Fibroblast of peridontal ligament (primary cell): ENCODE data around the gene LMOD3.

Experiments
- DNase-seq: peaks from one replicate; pipeline ENCODE4 v3.0.0-alpha.2; 2010; ENCODE audit errors: extremely low read depth

Gene LMOD3

DNA sequence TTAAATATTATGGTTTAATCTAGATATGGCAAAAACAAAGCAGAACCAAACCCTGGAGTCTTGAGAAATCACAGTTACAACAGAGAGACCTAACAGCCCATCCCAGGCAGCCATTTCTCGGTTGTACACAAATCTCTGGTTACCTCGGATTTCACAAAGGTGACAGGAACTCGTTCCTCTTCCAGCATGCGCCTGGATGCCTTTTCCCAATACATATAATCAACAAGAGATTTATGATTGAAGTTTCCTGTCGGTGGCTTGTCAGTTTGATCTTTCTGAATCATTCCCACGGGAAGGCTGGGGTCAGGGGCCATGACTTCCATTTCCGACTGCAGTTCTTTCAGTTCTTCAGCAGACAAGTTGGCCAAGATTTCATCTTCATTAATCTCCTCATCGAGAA, 445 bp downstream of the LMOD3 start:
- no peak for DNase-seq

DNA sequence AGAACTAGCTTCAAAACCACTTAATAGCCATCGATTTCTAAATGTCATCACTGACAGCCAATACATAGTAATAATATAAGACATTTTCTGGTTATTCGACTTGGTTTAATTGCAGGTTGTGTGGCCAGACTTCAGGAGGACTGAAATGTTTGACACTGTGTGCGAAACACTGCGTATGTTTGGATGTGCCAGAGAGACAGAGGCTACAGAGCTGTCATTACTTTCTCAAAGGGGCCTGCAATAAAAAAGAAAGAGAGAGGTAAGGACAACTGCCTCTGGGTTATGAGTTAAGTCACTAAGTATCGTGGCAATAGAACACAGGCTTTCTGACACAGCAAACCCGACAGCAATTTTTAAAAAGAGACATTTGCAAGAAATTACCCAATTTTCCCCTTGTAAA, 882 bp downstream of the LMOD3 start:
- DNase-seq, result no peak

DNA sequence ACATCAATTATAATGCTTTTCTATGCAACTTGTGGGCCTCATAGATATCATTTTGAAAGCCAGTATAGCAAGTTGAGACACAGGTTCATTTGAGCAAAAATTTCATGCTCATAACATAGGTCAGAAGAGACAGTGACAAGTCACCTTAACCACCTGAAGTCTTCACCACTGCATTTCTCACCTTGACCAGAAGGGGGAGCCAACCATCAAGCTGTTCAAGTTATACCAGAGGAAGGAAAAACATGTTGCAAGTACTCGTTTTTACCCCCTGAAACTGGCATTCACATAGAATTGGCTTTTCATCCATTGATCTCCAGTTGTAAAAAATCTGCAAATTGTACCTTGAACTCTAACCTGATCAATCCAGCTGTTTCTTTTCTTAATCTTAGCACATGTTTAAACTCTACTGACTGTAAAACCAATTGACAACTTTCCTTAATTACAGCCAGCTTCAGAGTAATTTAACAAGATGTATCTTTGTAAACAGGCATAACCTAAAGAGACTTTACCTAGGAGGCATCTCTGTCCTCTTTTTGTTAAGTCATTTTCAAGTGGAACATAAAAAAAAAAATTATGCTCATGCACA, 1.4 kb downstream of the LMOD3 start:
- DNase-seq, result peak; percentile 81

DNA sequence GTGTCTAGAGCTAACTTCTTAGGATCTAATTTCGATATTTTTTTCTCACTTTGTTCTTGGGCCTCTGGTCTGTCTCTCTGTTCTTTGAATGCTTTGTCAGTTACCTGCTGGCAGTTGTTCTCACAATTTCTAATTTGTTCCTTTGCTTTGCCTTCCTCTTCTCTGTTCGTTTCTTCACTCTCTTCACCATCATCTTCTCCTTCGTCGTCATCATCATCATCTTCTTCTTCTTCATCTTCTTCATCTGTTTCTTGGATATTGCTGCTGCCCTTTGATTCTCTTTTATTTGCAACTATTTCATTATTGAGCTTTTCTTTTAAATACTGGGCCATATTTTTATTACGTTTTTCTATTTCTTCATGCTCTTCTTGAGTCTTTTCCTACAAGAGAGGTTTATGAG, 2.7 kb downstream of the LMOD3 start:
- no peak for DNase-seq

DNA sequence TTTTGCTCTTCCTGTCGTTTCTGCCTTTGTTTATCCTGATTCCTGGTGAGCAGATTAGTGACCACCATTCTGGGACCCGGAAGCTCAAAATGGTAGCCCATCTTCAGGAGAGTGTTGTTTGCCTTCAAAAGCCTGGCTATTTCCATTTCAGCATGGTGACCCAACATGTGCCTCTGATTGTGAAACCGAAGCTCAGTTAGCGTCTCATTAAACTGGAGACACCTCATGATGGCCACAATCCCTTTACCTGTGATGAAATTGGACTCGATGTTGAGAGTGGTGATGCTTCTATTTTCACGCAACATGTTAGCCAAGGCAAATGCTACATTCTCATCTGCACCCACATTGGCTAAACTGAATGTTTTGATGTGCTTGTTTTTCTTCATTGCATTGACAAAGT, 3.3 kb downstream of the LMOD3 start:
- no peak for DNase-seq

DNA sequence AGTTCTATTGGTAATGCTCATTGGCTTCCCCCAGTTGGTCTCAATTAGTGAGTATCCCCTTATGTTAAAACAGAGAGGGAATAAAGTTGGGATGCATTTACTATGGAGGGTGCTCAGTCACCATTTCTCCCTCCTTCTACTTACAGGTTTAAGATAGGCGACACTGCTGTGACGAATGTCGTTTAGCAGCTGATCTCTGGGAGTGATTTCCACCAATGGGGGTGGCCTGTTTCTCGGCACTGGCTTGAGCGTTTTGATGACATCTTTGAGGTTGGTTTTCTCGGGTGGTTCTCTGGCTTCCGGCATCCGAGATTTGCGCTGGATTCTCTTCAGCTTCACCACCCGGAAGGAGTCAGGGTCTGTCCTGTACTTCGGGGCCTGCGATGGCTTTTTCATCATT, 3.8 kb downstream of the LMOD3 start:
- DNase-seq, result no peak

DNA sequence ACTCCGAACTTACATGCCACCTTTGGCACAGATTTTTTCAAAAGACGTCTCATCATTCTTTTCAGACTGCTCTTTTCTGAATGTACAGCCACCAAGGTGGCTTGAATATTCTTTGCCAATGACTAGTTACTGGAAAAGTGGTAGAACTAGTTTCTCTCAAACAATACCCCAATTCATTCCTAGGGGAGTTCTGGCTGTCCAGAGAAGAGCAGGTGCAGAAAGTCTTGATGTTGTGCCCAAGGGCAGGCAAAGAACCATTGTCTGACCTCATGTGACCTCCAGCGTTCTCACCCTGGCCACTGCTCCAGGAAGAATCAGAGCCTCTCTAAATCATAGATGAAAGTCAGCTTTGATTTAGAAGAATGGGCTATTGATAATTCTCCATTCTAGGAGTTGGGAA, 5.5 kb downstream of the LMOD3 start:
- DNase-seq, result no peak

DNA sequence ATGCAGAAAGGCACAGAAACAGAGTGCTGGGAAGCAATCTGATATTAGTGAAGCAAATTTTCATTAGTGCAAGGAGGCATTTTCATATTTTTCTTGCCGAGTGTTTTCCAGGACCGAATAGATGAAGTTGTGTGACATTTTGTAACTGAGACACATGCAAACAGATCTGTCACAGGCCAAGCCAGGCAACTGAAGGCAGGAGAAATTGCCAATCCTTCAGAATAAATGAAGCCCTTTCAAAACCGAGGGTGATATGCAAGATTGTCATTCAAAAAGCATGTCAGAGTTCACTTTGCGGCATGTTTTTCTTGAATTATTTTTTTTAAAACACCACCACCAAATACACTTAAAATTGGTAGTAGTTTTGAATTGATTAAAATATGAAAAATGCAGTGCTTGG, 6.2 kb downstream of the LMOD3 start:
- DNase-seq, result no peak

DNA sequence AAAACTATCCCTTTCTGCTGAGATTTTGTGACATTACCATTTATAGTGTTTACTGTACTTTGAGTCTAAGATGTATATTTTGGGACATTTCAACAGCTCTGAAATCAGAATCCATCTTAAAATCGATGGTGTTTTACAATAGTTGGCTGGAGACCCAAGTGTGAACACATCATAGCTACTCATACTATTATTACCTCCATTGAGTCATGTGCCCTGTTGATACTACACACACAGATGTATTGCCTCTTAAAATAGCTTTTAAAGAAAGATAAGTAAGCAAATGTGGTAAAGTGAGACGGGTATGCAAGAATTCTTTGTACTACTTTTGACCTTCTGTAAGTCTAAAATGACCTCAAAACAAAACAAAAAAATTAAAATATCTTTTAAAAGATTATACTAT, 6.7 kb downstream of the LMOD3 start:
- peak; percentile 65 for DNase-seq

DNA sequence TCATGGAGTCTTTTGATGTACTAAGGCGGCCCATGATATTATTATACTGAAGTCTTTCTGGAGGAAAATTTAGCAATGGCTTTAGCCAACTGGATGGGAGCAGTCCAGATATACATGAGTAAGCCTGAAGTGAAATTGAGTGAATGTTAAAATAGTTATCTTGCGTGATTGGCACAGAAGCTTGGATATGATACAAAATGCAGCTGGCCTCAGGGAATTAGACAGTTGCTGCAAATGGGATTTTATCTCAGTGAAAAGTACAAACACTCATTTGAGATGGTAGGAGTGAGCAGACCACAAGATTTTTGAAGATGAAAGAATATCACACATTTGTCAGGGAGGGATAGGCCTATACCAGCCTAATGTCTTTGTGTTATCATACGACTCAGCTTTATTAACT, 8.9 kb downstream of the LMOD3 start:
- peak; percentile 72 for DNase-seq

DNA sequence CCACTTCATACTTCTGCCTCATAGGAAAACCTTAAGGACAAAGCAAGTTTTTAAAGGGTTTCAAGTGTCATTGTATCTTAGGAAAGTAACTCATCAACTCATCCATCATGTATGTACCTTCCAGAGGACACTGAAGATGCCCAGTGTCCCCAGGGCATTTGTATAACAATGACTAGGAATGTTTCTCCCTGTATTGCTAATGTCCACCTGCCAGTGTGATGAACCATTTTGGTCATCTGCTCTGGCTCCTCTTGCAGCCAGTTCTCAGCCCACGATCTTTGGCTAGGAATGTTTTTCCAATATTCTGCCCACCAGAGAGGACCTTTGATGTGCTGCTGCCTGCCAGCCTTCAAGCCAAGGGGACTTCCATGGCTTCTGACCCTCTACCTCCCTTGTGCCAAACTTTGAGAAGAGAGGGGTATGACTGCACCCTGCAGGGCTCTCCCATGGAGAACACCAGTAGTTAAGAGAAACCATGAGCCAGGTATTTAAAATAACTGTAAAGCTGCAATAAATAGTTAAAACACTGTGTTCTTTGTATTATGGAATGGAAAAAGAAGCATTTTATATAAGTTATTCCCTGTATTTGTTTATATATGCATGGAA, 11.4 kb downstream of the LMOD3 start:
- no peak for DNase-seq

DNA sequence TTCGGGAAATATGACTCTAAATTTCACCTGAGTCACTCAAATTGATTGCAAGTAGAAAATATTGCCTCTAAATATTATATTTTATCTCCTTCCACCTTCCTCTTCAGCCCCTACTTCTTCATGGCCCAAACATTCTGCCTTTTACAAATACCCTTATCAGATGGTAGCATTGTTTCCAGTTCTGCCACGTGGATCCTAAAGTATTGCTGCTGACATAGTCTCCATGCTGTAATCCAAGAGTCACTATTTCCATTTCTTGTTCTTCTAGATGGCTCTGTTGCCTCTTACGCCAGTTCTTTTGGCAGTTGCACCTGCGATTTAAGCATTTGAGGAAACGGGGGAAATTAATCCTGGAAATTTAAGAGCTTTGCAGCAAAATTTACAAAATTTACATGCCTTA, 13.6 kb downstream of the LMOD3 start:
- no peak for DNase-seq

DNA sequence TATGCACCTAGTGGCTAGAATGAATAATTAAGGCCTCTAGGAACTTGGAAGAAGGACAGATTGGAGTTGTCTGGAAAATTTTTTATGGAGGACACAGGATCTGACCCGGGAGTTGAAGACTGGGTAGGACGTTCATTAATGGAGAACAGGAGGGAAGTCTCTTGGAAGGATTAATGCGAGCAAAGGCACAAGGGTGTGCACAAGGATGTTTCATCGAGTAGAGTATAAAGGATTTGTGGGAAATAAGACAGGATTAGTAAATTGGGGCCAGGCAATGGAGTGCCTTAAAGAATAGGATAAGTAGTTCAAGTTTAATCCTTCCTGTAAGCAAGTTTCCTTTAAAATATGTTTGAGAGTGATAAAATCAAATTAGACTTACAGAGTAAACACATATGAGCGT, 14.6 kb downstream of the LMOD3 start:
- no peak for DNase-seq

DNA sequence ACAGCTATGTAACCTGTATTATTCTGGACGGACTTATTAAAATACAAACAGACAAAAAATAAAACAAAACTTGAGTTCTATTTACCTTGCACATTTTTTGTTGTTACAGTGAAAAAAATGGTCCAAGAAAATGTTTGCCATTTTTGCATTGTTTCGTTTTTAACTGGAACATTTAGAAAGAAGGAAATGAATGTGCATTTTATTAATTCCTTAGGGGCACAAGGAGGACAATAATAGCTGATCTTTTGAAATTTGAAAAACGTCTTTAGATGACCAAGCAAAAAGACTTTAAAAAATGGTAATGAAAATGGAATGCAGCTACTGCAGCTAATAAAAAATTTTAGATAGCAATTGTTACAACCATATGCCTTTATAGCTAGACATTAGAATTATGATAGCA, 17.1 kb downstream of the LMOD3 start:
- no peak for DNase-seq

DNA sequence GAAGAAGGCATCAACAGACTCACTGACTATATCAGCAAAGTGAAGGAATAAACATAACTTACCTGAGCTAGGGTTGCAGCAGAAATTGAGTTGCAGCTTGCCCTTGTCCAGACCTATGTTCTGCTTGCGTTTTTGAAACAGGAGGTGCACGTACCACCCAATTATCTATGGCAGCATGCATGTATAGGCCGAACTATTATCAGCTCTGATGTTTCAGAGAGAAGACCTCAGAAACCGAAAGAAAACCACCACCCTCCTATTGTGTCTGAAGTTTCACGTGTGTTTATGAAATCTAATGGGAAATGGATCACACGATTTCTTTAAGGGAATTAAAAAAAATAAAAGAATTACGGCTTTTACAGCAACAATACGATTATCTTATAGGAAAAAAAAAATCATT, 17.8 kb downstream of the LMOD3 start:
- no peak for DNase-seq

DNA sequence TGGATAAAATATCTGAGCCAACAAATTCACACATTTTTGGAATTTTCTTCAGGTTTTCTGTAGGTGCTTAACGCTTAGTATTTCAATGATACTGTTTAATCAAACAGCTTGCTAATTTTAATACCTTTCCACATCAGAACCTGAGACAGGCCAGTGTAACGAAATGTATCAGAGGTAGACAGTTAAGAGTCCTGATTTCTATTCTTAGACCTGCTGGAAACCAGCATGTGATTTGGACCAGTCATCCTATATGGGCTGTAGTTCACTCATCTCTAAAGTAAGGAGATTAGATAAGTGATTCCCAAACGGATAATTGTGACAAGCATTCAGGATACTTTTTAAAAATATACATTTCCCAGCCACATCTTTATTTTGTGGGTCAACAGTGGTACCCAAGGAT, 19.3 kb downstream of the LMOD3 start:
- no peak for DNase-seq

DNA sequence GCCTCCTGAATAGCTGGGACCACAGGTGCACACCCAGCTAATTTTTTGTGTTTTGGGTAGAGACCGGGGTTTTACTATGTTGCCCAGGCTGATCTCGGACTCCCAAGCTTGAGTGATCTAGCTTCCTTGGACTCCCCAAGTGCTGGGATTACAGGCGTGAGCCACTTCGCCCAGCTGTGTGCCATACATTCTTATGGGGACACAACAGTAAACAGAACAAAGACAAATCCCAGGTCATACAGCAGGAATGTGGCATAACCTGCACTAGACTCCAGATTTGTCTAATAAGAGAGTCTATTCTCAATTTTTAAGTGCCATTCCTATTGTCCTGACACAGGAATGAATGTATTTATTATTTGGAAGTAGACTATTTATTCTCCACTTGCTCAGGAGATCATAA, 20.0 kb downstream of the LMOD3 start:
- no peak for DNase-seq

DNA sequence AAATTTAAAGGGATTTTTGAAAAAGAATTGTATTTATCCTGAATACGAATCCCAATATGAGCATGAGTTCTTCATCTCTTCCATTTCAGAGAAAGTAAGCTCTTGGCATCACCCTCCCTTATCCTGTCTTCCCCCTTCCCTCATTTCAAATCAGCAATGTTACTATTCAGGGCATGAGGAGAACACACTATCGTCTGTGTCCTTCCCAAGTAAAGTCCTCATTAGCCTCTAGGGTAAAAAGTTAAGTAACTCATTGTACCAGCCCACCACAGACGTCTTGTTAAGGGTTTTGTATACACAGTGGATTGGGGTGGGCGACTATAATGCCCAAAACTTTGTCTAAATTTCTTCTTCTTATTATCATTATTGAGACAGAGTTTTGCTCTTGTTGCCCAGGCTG, 22.8 kb downstream of the LMOD3 start:
- DNase-seq, result no peak

DNA sequence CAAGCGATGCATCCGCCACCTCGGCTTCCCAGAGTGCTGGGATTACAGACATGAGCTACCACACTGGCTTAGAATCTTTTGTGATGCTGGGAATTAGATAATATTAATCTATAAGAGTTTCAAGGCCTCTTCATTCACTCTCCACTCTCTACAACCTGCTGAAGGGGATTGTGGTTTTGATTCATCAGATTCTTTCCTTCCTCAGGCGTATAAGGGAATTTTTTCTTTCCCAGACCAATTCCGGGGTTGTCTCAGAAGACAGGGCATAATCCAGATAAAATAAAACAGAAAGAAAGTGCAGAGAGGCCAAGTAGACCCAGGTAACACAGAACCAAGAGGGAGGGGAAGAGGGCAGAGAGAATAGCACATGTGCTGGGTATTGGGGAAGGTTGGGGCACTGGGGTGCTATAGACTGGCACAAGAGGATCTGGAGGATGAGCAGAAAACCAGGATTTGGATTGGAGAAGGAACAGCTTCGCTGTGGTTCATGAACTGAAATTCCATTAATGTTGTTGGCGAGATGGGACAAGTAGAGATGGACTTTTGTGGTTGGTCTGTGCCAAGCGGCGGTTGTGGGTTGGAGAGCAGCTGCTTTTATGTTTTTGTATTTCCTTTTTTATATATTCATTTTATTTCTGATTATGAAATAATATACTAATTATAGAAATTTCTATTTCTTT, 24.8 kb downstream of the LMOD3 start:
- no peak for DNase-seq

DNA sequence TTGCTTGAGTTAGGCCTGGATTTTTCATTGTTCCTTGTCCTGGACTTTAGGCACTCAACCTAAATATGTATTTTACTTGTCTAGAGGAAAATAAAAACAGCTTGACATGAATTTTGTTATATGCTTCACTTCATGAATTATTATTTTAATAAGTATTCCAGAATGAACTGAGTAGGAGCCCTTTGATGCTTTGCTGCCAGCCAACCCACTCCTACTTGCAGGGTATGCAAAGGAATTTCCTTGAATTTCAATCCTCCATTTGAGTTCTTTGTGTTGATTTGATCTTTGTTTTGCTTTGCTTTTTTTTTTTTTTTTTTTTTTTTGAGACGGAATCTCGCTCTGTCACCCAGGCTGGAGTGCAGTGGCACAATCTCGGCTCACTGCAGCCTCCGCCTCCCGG, 26.1 kb downstream of the LMOD3 start:
- no peak for DNase-seq

DNA sequence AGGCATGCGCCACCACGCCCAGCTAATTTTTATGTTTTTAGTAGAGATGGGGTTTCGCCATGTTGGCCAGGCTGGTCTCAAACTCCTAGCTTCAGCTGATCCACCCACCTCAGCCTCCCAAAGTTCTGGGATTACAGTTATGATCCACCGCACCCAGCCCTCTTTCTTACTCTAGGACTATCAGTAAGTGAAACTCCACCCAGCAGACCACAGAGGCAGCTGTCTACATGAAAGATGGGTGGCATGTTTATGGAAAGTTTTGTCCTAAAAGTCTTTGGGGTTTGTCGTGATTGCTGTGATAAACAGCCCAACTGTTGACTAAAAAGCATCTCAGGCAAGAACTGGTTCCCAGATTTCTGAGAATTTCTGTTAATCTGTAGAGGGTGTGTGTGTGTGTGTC, 26.8 kb downstream of the LMOD3 start:
- DNase-seq, result no peak

DNA sequence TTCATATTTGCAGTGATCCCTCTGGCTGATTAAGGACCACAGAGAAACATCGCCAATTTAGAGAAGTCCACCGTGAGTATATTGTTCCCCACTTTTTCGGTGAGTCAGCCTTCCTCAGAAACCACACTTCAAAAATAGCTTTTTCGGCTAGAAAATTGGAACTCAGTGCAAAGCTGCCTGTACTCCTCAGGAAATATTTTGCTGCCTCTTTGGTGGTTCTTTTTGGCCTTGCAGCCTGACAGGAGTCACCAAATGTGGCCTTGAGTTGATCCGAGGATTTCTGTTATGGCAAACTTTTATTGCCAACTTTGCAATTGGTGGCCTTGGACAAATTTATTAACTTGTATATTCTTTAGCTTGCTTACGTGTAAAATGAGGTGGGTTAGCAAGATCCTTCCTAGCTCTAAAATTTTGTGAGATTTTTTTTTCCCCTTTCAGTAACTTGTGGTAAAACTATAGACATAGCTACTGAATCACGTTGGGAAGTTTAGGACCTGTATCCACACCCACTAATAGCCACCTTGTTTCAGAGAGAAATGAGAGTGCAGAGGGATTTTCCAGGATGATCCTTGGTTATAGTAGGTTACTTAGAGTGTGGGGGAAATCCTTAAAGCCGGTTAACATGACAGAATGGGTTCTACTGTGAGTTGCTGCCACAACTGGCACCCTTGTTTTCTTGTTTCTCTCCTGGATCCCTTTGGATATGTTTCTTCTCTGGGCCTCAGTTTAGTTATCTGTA, 27.8 kb downstream of the LMOD3 start:
- DNase-seq, result peak; percentile 76

DNA sequence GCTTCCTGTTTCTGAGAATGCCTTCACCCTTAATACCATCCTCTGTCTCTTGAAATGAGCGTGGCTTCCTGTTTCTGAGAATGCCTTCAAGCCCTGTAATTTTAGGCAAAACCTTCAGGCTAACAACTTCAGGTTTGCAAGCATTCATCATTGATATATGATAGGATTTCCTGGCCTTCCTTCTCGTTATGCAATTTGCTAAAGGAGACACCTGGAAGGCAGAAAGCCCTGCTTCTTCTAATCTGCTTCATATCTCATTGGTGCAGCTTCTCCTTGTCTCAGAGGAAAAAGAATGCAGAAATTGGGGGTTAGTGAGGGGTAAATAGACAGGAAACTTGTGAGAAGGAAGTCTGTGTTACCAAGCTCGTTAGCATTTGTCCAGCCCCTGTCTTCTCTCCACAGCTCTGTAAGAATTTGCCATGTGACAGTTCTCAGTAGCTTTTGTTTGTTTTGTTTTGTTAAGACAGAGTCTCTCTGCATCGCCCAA, 30.3 kb downstream of the LMOD3 start:
- no peak for DNase-seq
